Bladder microvascular endothelial cell (primary cell): ENCODE data around the gene COL8A1. TPM values are rescaled to one million over a fixed set of nuclear protein-coding genes. Genes with fewer than 3 reads are reported as not detected.

Experiments used
- total RNA-seq: library from RNA; depleted of rRNA; stranded (reverse); fragments of >200 nt; gene quantifications from 2 replicates; pipeline ENCODE4 v1.2.3, GENCODE V29; 2014

COL8A1 gene
- 86.8 and 462 TPM in 2 replicates for total RNA-seq

GRCh38 chr3:99638167-99638948 is at the start of gene COL8A1:
TSS of gene COL8A1 (plus strand) at chr3:99638594. CDS start at chr3:99790683, 152,089 bp downstream.

DNA sequence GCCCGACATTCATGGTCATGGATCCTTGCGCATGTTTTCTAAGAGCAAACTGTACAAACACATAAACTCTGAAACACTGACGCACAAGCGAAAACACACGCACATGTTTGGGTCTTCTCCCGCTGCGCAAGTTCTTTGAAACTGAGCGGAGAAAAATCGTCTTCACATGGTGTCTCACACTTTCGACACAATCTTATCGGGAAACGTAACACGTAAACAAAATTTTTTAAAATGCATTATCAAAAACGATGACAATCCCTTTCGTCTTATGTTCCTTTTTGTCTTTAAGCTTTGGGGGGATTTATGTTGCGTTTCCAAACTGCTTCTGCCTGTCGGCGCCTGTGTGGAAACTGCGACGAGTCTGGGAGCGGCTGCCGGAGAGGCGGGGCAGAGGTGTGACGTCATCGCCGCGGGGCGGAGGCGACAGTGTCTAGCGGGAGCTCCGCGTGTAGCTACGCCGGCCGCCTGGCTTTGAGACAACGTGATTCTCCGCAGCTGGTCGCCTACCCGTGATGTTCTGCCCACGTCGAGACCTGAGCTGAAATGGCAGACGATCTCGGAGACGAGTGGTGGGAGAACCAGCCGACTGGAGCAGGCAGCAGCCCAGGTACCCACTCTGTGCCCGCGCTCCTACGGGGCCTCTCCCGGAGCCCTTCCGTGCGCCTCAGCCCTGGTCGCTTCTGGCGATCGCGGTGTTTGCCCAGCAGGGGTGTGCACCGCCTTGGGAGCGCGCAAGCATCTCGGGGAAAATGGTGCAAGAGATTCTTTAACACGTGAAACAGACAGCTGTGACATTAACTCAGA is 179.2 kb downstream of the COL8A1 start, which contains the start of gene CMSS1:
CMSS1 (plus strand) TSS at position 426 of the 804 bp plus-strand sequence.

Other genes with a start within 250 kb of the COL8A1 start
- 5.7 and 10.5 TPM in 2 replicates for gene CMSS1, start 179.3 kb downstream of the COL8A1 start, total RNA-seq